HepG2 (cell line): Measurements from ENCODE around the gene GSS. TPM values are rescaled to one million over a fixed set of nuclear protein-coding genes. Genes with fewer than 3 reads are reported as not detected.

ENCODE experiments used
- CENPBD1 ChIP-seq: sonication (generic); formaldehyde crosslinking; IDR thresholded peaks from 2 replicates; pipeline ENCODE4 v1.8.0; 2022; ENCODE audit warnings: missing genetic modification reagents, low read depth, mild to moderate bottlenecking, borderline replicate concordance
- KIAA2018 ChIP-seq: sonication (generic); formaldehyde crosslinking; IDR thresholded peaks from 2 replicates; pipeline ENCODE4 v1.5.0; 2020; ENCODE audit warnings: mild to moderate bottlenecking, missing genetic modification reagents, borderline replicate concordance
- MATR3 ChIP-seq: sonication (generic); formaldehyde crosslinking; IDR thresholded peaks from 2 replicates; pipeline ENCODE4 v1.4.0; 2020; ENCODE audit warnings: missing genetic modification reagents
- MTF1 ChIP-seq: sonication (generic); formaldehyde crosslinking; IDR thresholded peaks from 2 replicates; pipeline ENCODE4 v1.5.0; 2020; ENCODE audit warnings: missing genetic modification reagents
- NBN ChIP-seq: fragments of 450-650 bp; conservative IDR thresholded peaks from 2 replicates; pipeline ENCODE4 v1.6.1; 2017
- NKX3-1 ChIP-seq: sonication (generic); formaldehyde crosslinking; IDR thresholded peaks from 2 replicates; pipeline ENCODE4 v1.5.0; 2020; ENCODE audit warnings: missing genetic modification reagents
- TARDBP ChIP-seq: sonication (generic); formaldehyde crosslinking; IDR thresholded peaks from 2 replicates; pipeline ENCODE4 v1.8.0; 2022; ENCODE audit warnings: mild to moderate bottlenecking, missing genetic modification reagents
- TP53 ChIP-seq: sonication (generic); formaldehyde crosslinking; conservative IDR thresholded peaks from 2 replicates; pipeline ENCODE4 v1.4.0; 2020; ENCODE audit warnings: missing genetic modification reagents
- ZBTB8A ChIP-seq: sonication (generic); formaldehyde crosslinking; IDR thresholded peaks from 2 replicates; pipeline ENCODE4 v1.4.0; 2020; ENCODE audit warnings: mild to moderate bottlenecking, low read depth, missing genetic modification reagents, borderline replicate concordance
- ZNF296 ChIP-seq: sonication (generic); formaldehyde crosslinking; conservative IDR thresholded peaks from 2 replicates; pipeline ENCODE4 v1.5.0; 2020; ENCODE audit warnings: mild to moderate bottlenecking, missing genetic modification reagents
- polyA plus RNA-seq, 8 experiments: library from polyadenylated mRNA; depleted of rRNA in 3 of 8; stranded (reverse) in 7 of 8; unstranded in 1 of 8; fragments of >200 nt; fragmentation: Illumina TruSeq in 4 of 8; extraction: Trizol in 4 of 8; gene quantifications; 2 replicates each; pipeline versions ENCODE4 v1.2.1 to v1.2.3, GENCODE V29; 2011 to 2016; ENCODE audit warnings: low read depth in 4 of 8, missing spikeins in 1 of 8, mixed read lengths in 1 of 8; ENCODE audit not compliant: insufficient read depth in 1 of 8
- total RNA-seq, 5 experiments: library from RNA; depleted of rRNA; stranded (reverse); fragments of >200 nt; fragmentation: Illumina TruSeq; extraction: Trizol; gene quantifications; 2 replicates each; pipeline ENCODE4 v1.2.3, GENCODE V29; 2016; ENCODE audit warnings: low read depth in 1 of 5

The GSS gene
- total and polyA plus RNA-seq, 2 of the 13 experiments (the other 11 are each of a cell fraction or from before 2014, with no cell fraction given), result 80.1 to 102 TPM

GRCh38 chr20:34951252-34951651, 4.4 kb downstream of the GSS start (continued):
- TF ChIP-seq KIAA2018 (CRISPR knock-in tag), result no peak
- no peak for TF ChIP-seq CENPBD1 (CRISPR knock-in tag)
- no peak for TF ChIP-seq TP53 (CRISPR knock-in tag)
- no peak for TF ChIP-seq ZBTB8A (CRISPR knock-in tag)
- TF ChIP-seq NKX3-1 (CRISPR knock-in tag), result no peak
- no peak for TF ChIP-seq MATR3 (CRISPR knock-in tag)
- TF ChIP-seq TARDBP (CRISPR knock-in tag), result no peak
- no peak for TF ChIP-seq NBN
- TF ChIP-seq MTF1 (CRISPR knock-in tag), result no peak
- TF ChIP-seq ZNF296 (CRISPR knock-in tag), result no peak
